ENCODE results near the gene HDAC4.

DNA sequence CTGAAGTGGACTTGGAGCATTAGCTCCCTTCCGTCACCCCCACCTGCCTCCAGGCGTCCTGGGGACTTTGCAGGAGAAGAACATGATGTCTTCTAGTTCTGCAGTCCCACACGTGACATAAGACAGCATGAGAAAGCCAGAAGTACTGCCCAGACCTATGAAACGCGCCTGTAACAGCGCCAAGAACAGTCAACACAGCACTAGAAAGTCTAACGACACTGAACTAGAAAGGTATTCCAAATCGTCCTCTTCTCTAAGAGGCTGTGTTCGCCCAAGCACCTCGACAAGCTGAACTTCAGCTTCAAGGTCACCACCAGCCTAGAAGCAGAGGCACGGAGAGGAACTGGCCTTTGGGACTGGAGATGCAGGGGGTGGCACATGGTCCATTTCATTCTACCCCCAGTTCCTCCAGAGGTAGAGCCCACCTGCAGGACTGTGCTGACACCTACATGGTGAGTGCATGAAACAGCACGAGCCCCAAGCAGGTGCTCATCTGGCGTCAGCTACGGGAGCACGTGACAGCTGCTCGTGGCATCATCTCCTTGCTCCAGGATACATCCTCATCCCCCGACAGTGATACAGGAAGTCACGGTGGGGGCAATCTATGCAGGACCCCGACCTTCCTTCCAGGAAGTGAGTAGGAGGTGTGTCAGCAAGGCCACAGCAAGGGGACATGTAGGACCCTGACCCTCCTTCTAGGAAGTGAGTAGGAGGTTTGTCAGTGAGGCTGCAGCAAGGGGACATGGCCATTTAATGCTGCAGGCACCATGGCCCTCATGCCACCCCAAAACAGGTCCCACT, 3.7 kb downstream of the HDAC4 start:
- TF ChIP-seq GATA2 (IDR thresholded peaks at IDR 0.05; ENCODE audit: low read depth, low read length): no peak
- TF ChIP-seq GATA3 (IDR thresholded peaks at IDR 0.05; ENCODE audit: low read depth, low read length): no peak

All from SH-SY5Y (cell line).